Renal pelvis (tissue), 4 donors: ENCODE measurements around the gene RAB33A. TPM values are rescaled to one million over a fixed set of nuclear protein-coding genes. Genes with fewer than 3 reads are reported as not detected.

Experiments
- DNase-seq: peaks from one replicate; pipeline ENCODE4 v3.0.0-alpha.2; 2013
- polyA plus RNA-seq, 3 donors: library from polyadenylated mRNA; unstranded; fragments of 120-200 nt; gene quantifications; one replicate each; pipeline ENCODE4 v1.2.1, GENCODE V29; 2013; ENCODE audit not compliant: insufficient read length in 3 of 3

RAB33A gene
- polyA plus RNA-seq, 3 donors, result 0.36 to 0.97 (median 0.59) TPM

DNA sequence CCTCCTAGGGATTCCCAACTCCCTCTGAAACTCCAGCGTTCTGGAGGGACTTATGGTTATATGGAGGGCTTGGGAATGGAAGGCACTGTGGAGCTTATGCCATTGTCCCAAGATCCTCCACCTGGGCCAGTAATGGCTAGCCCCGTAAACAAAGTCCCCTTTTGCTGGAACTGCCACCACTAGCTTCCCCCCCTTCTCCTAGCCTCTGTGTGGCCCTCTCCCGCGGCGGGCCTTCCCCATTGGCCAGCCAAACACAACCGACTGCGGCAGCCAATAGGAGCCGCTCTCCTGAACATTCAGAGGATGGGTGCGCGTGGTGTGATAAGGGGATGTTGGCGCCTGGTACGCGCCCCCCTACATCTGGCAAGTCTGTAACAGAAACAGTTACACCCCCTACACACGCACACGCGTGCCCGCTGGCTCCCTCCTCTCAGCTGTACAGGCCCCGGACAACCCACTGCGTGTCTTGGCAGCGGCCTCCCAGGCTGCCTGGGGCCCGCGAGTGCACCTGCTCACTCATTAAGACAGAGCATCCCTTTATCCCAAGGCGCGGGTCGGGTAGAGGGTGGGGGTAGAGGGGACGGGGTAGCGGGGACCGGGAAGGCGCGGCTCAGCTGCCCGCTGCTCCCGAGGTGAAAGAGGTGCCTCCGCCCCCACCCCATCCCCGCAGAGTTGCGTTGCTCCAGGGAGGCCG lies 863 bp upstream of the RAB33A start:
- DNase-seq, result no peak

DNA sequence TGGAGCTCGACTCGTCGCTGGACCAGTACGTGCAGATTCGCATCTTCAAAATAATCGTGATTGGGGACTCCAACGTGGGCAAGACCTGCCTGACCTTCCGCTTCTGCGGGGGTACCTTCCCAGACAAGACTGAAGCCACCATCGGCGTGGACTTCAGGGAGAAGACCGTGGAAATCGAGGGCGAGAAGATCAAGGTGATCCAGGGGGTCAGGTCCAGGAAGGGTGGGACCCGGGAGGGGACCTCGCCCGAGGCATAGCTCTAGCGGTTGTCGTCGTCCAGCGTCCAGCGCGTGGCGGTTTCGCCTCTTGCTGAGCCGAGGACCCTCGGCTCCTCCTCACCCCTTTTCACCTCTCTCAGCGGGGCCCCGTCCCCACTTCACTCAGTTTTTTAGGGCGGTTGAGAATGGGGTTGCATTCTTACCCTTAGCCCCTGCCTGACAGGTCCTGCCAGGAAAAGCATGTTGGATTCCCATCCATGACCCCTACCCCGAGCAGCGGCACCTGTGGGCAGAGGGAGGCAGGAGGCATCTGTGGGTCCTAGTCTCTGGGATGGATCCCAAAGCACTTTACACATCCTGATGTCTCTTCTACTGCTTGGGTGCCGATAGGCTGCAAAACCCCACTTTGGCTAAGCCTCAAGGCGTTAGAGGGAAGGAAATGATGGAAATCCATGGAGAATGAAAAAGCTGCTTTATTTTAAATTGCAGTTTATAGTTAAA lies 524 bp downstream of the RAB33A start:
- no peak for DNase-seq

DNA sequence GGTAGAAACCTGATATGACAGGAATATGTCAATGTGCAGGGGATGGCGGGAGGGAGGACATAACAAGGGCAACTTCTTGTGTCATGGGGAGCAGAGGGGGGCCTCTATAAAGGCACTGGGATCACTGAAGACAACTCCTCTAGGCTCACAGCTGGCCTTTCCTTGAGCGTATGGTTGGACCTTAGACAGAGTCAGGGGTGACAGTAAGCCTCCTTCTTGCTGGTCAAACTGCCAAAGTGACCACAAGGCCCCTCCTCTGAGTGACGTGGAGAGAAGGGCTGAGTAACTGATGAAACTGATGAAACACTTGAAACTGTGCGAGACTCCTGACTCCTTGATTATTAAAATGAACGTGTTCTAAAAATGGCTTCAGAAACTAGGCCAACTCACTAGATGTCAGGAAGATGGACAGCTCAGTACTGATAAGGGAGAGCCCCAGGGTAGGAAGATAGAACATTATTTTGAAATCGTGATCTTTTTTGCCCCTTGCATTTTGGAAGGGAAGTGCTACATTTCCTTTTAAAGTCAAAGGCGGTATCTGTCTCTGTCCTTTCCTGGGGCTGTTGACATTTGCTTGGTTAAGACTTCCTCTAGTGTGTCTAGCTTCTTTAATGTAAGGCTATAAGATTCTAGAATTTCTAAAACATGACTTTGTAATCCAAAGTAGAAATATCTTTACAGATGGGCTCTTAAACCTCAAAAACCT lies 1.6 kb downstream of the RAB33A start:
- no peak for DNase-seq

DNA sequence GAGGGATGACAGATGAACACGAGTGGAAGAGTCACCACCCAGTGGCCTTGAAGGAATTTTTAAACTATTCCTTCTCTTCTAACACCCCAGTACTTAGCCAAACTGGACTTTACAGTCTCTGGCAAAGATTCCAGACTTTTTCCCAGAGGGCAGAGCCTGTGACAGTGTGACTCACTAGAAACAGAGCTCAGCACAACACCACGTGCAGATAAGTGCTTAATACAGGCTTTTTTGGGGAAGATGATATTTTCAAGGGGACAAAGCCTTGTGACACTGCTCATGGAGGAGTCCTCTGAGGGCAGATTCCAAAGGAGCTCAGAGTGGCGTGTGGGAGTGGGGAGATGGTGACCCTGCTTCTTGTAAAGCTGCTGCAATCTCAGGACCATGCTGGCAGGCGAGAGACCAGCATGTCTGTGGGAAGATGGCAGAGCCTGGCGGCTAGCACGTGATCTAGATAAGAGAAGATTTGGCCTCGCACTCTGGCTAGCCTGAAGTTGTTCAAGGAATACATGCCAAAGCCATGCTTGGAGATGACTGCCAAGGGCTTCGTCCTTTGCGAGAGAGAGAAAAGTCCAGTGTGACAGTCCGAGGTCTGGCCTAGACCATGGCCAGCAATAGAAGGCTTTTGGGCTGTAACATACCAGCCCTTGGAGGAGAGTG lies 2.4 kb downstream of the RAB33A start:
- no peak for DNase-seq

DNA sequence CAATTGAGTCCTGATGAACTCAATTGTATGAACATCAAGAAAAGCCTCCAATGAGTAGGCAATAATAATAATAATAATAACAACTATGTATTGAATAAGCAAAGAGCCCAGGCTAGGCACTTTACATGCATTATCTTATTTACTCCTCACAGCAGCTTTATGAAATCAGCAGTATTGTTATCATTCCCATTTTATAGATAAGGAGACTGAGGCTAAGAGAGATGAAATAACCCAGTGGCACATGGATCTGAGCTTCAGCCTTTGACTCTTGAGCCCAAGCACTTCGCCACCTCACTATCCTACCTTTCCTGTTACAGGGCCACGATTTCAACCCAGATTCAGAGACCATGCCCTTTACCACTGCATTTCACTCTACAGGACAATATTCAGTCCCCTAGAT lies 3.2 kb downstream of the RAB33A start:
- DNase-seq, result no peak

DNA sequence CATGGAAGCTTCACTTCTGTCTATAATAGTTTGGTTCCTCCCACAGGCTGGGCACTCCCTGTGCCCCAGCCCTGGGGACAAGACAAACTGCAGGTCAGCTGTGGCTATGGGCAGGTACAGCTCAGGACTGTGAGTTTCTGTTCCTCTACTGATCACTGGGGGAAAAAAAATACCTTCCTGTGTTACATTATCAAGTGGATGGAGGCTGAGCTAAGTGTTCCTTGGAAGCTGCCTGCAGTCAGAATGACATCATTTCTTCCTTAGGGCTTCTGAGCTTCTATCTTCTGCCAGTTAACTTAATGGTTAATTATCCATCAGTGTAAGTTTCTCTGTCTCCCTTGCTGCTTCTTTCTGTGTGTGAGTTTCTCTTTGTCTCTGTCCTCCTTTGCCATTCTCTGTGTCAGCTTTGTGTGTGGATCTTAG lies 4.6 kb downstream of the RAB33A start:
- DNase-seq, result no peak

DNA sequence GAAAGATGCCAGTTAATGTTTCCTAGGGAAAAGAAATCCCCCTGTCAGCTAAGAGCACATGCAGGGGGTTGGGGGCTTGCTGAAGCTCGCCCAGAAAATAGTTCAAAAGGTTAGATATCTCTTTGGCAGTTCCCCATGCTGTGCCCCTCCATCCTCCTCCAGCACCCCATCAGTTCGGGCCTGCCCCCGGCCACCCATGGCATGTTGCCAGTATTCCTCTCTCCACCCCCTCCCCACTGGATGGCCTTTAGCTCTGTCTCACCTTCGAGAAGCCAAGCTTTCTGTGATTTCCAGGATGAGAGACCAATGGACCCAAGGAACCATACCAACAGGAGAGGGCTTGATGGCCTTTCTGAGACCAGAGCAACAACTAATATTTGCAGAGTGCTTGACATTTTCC lies 5.2 kb downstream of the RAB33A start:
- no peak for DNase-seq

DNA sequence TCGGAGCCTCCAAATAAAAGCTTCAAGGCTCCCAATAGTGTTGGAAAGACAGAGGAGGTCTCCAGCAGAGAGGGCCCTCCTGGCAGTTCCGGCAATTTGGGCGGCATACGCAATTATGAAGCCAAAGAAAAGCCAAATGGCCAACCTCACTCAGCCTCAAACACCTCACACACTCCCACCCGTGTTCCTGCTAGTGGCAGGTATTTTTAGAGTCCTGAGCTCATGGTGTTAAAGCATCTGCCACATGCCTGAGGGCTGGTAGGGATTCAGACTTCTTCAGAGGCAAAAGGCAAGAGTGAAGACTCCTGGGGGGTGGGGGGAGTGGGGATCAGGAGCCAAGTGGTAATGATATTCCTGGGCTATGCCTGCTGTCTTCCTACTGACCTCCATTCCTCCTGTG lies 7.4 kb downstream of the RAB33A start:
- DNase-seq, result no peak

DNA sequence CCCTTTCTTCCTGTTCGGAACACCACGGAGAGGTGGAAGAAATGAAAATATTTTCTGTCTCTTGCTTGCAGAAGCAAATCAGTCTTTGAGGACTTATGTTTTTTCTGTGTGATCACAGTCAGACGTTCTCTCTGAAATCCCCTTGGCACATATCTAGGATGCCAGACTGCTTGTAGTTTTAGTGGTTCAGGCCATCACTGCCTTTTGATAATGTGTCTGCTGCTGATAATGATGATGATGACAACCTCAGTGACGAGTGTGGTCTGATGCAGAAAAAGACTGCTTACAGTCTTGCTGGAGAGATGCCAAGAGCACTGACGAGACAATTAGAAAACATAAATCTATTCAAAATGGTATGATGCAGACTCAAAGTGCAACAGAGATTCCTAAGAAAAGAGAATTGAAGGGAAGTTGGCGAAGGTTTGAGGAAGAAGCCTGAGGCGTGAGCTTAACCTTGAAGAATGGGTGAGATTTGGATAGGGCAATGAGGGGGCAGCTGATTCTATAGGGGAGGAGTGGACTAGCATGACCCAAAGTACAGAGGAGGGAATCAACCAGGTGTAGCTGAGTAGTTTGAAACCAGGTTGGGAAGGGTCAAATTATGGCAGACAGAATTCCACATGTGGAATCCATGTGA lies 7.9 kb downstream of the RAB33A start:
- DNase-seq, result no peak

DNA sequence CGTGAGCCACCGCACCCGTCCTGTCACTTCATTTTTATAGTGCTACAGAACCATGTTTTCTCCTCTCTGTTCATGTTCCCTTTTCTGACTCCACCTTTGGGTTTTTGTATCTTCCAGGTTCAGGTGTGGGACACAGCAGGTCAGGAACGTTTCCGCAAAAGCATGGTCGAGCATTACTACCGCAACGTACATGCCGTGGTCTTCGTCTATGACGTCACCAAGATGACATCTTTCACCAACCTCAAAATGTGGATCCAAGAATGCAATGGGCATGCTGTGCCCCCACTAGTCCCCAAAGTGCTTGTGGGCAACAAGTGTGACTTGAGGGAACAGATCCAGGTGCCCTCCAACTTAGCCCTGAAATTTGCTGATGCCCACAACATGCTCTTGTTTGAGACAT lies 12.4 kb downstream of the RAB33A start:
- DNase-seq, result no peak

DNA sequence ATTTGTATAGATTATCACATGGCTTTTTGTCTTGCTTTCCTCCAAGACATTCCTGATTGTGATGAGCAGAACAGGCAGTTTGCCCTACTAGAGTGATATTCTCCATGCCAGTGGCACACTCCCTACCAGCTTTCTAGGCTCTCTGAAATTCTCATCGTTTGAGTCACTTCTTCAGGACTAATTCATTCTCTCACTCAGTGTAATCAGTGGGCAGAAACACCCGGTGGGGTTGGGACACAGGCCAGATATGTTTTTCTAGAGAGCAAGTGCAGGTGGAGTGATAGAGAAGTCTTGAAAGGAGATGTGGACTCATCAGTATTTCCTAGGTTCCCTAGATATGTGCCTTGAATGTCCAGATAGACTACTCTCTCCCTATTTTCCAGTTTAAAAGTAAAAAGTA lies 13.1 kb downstream of the RAB33A start:
- no peak for DNase-seq

DNA sequence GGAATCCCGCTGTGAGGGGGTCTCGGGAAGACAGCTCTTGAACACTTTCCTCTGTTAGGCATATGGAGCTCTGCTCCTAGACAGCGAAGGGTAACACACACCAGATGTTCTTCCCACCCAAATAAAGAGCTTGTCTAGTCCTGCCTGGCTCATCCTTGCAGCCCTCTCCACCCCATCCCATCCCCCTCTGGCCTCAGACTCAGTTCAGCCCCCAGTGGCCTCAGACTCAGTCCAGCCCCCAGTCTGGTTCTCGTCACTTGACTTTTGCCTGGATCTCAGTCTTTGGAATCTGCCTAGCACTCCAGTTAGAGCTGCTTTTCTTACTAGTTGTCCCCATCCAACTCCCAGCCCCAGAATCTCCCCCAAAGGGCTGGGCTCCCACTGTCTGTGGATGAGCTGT lies 14.9 kb downstream of the RAB33A start:
- DNase-seq, result no peak

DNA sequence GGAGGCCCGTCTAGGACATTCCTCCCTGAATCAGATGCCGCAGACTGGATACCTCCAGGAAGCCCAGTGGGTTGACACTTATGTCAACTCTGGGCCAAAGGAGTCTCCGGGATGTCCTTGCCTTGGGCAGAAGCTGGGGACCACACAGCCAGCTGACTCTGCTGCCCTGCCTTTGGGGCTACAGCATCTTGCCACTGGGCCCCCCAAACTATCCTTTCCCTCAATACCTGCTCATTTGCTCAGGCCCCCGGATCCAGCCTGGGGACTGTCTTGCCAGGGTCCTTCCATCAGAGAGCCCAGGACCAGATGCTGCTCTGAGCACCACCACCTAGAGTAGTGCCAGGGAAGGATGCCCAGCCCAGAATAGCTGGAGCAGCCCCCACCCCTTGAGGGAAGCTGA lies 19.0 kb downstream of the RAB33A start:
- DNase-seq, result no peak

DNA sequence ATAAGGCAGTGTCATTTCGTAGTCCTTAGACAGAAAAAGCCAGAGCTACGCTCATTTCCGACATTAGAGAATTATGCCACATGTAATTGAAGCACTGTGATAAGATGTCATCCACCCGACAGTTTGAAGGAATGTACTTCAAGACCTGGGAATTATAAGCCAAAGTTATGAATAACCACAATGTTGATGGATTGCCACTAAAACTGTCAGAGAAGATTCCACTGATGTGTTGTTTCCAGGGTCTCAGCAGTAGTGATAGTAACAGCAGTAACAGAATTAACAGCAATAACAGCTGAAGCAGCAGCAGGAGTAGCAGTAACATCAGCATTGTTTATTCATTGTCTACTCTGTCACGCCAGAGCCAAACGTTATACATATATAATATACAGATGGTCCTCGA lies 24.7 kb downstream of the RAB33A start:
- peak; percentile 9 for DNase-seq

DNA sequence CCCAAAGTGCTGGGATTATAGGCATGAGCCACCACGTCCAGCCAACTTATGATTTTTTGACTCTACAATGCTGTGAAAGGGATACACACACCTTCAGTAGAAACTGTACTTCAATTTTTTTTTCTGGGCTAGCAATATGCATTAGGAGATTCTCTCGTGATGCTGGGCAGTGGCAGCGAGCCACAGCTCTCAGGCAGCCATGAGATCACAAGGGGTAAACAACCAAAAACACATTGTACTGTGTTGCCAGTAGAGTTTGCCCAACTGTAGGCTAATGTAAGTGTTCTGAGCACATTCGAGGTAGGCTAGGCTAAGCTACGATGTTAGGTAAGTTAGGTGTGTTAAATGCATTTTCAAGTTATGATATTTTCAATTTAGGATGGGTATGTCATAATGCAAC lies 25.7 kb downstream of the RAB33A start:
- no peak for DNase-seq

DNA sequence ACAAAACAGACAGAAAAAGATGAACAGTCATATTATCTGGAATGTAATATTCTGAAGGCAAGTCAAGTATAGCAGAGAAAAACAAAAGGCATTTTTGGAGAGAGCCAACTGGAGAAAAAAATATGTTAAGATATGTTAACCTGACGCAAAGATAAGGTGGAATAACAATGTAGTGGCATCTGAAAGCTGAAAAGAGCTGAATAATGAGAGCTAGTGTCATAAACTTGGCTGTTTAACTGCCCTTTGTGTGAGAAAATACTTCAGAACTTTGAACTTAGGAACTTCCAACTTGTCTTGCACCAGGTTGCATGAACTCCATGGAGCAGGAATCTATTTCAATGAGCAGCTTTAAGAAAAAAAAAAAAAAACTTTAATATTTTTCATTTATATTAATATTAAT lies 32.9 kb downstream of the RAB33A start:
- no peak for DNase-seq

DNA sequence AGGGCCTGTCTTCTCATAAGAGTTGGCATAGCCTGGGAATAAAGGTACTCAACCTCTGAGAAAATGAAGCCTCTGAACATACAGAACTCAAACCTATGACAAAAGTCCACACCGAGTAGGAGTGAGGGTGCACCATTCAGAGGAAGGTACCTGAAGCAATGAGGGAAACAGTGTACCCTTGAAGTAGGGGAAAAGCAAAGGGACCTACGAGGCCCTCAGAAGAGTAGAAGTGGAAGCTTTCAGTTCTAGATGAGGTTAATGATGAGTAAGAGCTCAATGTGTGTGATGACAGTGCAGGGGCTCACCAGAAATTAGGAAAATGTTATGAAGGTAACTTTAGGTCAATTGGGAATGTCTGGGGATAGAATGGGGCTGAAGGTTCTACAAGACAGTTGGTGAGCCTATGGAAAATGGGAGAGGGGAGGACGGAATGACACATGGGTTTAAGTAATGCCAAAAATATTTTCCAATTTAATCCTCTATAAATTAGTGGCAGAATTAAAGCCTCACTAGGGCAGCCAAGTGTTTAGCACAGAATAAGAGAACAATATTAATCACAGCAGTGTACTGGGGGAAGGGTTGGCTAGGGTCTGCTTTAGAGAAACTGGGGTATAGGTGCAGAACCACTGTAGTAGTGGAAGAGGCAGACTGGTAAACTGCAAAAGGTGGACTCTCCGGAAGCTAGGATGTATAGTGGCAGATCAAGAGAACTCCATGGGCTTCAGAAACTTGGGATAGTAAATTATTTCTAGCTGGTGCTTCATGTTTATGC lies 39.8 kb downstream of the RAB33A start:
- no peak for DNase-seq

DNA sequence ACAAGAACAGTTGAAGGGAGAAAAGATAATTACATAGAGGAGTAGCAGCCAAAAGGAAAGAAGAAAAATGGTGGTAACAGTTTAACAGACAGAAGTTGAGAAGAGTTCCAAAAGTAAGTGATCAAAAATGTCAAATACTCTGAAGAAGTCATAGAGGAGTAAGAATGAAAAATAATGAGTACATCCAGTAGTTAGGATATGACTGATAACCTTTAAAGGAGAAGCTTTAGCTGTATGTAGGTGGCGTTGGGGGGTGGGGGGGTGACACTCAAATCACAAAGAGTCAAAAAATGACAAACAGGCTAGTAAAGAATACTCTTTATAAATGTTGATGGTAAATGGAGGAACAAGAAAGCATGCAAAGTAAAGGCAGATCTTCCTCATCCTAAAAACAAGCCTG lies 40.6 kb downstream of the RAB33A start:
- no peak for DNase-seq

DNA sequence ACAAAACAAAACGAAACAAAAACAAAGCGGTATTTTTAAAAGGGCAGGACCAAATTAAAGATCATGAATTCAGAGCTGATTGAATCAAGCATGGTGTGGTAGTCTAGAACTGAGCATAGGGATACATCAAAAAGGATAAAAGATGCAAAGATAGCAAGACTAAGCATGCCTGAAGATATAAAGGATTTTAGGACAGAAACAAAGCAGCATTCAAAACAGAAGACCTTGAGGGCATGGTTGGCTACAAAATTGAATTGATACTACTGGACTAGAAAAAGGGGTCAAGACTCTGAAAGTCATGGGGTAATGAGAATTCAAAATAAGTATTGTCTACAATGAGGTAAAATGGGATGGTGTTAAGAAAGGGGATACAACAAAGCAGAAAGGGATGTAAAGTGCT lies 41.6 kb downstream of the RAB33A start:
- DNase-seq, result no peak

DNA sequence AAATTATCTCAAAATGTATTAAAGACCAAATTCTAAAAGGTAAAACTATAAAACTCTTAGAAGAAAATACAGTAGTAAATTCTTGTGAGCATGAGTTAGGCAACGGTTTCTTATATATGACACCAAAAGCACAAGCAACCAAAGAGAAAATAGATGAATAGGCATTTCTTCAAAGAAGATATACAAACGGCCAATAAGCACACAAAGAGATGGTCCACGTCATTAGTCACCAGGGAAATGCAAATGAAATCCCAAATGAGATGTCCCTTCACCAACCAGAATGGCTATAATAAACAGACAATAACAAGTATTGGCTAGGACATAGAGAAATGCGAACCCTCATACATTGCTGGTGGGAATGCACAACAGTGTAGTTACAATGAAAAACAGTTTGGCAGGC lies 44.6 kb downstream of the RAB33A start:
- no peak for DNase-seq

DNA sequence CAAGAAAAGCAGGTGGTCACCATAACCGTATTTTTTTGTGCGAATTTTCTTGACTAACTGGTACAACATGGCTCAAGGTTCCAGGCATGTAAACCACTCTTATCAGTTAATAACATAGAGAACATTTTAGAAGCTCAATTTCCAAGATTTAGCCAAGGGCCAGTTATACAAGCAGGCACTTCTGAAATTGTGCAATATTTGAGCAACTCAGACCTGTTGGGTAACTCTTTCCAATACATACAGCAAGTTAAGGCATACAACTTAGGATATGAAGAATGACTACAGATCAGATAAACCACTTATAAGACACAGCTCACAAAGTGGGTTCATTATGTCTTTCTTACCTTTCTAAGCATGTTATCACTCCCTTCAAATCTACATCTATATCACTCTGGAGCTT lies 53.0 kb downstream of the RAB33A start:
- DNase-seq, result no peak
